Stimulated activated CD4-positive, alpha-beta T cell treated with anti-CD3 and anti-CD28 coated beads, Interleukin-4, amount 100 ng/mL, for 4 hours (primary cell): Measurements from ENCODE around the gene SMPD1.

Source experiments
- DNase-seq, 2 experiments: peaks; one replicate each; pipeline ENCODE4 v3.0.0-alpha.2; 2020

The SMPD1 gene

DNA sequence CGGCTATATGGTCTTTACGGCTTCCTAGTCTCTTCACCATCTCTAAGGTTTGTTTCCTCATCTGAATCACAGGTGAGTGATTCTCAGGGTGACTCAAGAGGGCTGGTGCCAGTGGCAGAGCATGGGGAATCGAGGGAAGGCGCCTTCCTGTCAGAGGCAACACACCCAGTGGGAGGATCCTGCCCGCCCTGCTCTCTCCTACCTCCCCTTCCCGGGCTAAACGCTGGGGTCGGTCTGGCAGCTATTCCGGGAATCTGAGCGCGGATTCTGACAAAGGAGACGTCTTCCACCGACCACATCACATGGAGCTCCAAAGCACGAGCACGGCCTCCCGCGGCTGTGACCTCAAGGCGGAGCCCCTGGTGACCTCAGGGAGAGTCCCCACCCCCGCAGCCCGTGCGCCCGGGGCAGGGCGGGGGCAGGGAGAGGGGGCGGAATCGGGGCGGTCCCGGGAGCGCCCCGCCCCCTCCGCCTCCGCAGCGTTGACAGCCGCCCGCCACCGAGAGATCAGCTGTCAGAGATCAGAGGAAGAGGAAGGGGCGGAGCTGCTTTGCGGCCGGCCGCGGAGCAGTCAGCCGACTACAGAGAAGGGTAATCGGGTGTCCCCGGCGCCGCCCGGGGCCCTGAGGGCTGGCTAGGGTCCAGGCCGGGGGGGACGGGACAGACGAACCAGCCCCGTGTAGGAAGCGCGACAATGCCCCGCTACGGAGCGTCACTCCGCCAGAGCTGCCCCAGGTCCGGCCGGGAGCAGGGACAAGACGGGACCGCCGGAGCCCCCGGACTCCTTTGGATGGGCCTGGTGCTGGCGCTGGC is at the start of gene SMPD1:
Gene SMPD1, plus strand, starts transcription at position 570 of the 813 bp plus-strand sequence. Its CDS starts 125 bp downstream, at position 695.
- peak; percentile 92 to 95 for DNase-seq

DNA sequence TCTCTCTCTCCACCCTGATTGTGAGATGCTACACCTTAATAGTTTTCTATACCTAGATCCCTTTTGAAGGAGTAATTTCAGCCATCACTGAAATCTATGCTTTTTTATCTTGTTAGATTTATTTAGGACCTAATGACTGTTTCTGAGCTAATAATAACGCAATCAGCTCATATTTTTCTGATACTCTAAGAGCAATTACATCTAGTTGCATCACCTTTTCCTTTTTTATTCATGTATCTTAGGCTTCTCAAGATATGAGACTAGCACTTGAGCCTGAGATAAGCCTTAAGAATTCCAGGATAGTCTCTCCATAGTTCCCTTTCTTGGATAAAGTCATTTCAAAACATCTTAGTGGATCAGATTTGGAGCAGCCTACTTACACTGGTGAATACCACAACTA is 44.9 kb upstream of the SMPD1 start:
- no peak for DNase-seq

DNA sequence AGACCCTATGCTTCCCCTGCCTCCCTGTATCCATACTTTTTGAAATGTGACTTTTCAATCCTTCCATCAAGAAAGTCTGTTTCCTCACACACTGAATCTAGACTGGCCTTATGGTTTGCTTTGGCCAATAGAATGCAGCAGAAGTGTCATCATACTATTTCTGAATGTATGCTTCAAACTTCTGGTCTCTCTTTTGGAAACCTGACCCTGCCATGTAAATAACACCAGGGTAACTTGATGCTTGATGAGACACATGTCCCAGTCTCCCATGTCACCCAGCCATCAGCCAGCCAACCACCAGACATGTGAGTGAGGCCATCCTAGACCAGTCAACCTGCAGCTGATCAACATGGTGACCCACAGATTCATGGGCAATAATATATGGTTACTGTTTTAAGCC is 40.2 kb upstream of the SMPD1 start:
- no peak for DNase-seq

DNA sequence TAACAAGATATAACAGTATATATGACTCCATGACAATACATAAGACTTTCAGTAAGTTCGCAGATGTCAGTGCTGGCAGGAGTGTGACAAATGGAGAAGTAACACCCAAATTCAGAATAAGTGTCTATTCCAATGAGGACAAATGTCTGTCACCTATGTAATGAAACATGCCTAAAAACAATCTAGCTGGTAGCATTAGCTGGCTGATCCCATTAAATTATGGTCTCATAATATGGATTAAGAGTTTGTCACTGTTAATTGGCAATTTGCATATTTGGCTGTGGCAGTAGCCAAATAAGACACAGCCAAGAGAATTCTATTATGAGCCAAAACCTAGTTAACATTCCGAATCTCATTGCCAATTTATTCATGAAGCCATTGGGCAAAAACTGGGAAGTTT is 39.8 kb upstream of the SMPD1 start:
- DNase-seq, result no peak

GRCh38 chr11:6351782-6352382 is 38.4 kb upstream of the SMPD1 start:
- no peak for DNase-seq

DNA sequence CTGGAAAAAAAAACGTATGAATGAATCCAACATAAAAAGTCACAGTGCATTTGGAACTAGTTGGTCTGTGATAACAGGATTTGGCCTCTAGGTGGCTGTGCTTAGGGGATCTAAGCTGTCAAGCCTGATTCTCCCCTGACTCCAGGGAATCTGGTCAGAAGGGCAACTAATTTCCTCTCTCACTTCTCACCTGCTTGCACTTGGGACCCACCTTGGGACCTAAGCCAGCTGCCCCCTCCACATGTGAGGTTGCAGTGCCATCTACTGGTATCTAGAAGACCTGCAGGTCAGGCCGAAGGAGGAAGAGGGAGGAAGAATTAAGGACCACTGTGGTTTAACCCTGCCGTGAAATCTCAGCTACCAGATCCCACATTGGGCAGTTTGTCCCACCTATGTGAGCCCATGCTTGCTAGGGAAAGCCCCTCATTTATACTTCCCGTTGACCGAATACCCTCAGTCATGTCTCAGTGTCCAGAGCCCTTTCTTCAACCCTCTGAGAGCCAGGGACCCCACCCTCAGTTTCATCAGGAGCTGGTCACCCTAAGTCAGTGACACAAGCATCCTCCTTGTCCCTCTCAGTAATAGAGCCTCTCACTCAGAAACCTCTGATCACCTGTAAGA is 36.8 kb upstream of the SMPD1 start:
- peak; percentile 36 for DNase-seq

DNA sequence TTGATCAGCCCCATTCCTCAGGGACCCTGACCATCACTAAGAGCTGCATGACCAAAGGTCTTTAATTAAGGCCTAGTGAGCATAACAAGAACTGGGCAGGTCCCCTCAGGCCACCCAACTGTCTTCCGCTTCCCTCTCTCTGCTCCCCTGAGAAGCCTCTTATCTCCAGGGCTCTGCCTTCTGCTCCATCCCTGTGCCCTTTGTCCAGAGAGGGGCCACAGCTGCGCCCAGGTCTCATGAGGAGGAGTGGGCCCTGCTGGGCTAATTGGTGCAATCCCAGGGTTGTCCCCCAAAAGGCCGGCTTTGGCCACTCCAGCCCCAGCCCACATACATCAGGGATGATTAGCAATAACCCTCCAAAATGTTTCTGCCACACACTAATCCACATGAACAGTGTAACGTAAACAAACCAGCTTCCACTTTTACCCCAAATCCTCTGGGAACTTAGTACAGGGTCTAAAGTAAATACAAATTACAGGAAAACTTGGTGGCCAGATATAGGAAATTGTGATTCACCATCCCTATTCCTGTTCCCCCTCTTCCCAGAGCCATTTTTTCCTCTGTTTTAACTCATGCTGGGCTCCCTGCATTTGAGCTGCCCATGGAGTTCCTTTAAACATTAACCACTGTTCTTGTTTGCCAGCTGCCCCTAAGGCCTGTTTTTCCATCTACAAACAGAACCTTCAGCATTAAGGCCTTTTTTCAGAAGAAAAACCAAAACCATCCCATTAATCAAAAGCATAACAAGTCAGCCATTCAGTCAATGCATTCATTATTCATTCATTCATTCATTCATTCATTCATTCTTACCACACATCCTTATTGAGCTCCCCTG is 35.4 kb upstream of the SMPD1 start:
- DNase-seq, result no peak

GRCh38 chr11:6356503-6357055 is 33.7 kb upstream of the SMPD1 start:
- no peak for DNase-seq

- DNase-seq, result no peak
Observed at GRCh38 chr11:6357222-6357621, 33.1 kb upstream of the SMPD1 start.

DNA sequence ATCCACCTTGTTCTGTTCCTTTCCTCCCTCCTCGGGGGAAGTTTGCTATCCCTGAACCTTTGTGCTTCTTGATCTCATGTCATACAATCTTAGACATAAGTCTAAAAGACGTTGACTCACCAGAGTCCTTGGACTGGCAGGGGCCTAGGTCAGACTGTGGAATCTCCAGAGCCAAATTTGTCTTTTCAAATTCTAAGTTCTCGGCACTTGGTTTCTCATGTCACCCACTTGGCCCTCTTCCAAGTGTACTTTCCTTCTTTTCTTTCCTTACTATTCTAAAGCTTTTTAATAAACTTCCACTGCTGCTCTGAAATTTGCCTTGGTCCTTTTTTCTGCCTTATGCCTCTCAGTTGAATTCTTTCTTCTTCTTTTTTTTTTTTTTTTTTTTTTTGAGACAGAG is 30.1 kb upstream of the SMPD1 start:
- DNase-seq, result no peak

GRCh38 chr11:6362185-6362872 is 27.9 kb upstream of the SMPD1 start:
- DNase-seq, result no peak

DNA sequence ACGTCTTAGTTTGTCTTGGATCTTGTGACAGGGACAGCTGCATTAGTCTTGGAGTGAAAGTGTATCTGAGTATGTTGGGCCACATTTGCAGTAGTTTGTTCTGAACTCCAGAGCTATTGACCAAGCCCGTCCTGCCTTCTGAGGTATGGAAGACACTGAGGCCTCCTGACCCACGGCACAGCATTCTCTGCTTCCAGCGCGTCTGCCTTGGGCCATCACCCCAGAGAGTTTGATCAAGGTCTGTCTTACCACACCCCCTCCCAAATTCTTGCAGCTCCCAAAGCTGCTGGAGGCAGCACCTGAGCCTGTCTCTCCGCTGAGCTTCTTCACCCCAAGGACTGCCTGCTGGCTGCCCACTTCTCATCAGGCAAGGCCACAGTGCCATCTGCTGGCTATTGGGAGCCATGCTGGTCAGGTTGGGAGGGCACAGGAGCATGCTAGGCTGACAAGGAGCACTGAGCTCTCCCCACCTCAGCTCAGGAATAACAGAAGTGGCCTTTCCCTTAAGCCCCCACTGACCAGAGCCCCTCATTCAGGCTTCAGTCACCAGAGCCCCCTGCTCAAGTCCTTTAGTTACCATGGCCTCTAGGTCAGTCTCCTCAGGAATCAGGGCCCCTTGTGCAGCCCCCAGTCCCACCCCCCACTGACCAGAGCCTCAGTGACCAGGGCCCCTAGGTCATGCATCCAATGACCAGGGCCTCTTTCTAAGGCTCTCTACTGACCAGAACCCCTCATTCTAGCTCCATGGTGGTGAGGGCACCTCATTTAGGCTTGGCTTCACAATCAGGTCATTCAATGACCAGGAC is 27.2 kb upstream of the SMPD1 start:
- peak; percentile 57 to 58 for DNase-seq

DNA sequence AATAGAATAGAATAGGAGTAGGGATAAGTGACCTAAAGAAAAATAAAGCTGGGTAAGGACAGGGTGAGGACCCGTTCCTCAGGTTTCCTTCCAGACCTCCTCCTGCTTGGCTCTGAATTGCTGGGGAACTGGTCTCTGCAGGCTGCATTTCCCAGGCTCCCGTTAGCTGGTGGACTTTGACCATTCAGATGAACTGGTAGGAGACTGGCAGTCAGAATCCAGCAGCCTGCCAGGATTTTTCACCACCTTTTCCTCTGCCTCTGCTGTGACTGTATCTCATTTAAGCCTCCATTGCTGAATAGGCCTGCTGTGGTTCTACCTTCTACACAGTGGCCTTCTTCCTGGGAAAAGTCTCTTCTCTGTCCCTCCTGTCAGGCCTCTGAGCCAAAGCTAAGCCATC is 24.6 kb upstream of the SMPD1 start:
- no peak for DNase-seq

DNA sequence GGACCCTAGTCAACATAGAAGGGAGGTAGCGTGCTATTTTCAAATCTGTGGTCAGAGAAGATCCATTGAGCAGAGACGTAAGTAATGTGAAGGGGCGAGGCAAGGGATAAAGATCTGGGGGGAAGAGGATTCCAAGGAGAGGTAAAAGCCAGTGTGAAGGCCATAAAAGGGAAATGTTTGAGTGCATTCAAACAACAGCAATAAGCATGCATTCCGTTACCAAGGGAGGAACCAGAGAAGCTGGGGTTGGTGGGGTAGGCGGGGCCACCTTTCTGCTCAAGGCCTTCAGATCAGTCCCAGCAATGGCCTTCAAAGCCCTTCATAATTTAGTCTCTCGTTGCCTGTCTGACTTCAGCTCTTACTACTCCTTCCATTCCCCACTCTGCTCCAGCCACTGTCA is 18.4 kb upstream of the SMPD1 start:
- no peak for DNase-seq

DNA sequence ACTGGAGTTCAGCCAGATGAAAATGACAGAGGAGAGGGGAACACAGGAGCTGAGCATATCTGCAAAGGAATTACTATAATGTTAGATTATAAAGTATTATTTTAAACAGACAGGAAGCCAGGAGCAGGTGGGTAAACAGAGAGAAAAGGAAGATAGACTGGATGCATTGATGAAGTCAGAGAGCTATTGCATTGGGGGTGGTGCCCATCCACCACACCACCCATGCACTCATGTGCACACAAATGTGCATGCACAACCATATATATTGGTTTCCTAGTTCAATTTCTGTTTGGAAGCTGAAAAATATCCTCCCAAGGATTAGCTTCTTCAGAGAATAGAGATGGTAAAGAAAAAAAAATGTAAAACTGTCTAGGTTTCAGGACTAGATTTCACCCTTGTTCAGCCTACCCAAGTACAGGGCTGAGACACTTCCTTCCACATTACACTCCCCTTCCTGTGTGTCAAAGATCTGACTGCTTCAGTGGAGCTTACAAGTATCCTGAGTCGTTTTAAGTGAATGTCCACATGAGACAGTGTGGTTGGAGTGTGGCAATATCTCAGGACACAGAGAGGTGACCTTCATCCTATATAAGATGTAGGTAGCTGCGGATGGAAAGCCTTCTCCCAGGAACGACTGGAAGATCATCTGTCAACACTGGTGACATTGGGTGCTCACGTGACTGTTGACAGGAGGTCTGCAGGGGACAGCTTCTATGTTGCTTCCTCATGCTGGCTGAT is 12.2 kb upstream of the SMPD1 start:
- DNase-seq, result no peak

DNA sequence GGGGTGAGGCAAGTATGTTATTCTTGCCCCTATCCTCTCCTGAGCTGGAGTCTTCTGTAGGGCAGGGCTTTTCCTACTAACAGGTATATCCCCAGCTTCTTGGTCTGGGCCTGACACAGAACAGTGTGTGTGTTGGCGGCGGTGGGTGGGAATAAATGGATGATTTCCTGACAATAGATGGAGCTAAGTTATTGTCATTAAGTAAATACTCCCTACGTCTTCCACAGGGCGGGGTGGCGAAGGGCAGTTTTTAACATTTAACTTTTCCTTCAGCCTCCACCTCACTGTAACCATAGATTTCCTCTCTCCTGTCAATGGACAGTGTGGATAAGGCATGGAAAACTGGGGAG is 11.7 kb upstream of the SMPD1 start:
- DNase-seq, result no peak

DNA sequence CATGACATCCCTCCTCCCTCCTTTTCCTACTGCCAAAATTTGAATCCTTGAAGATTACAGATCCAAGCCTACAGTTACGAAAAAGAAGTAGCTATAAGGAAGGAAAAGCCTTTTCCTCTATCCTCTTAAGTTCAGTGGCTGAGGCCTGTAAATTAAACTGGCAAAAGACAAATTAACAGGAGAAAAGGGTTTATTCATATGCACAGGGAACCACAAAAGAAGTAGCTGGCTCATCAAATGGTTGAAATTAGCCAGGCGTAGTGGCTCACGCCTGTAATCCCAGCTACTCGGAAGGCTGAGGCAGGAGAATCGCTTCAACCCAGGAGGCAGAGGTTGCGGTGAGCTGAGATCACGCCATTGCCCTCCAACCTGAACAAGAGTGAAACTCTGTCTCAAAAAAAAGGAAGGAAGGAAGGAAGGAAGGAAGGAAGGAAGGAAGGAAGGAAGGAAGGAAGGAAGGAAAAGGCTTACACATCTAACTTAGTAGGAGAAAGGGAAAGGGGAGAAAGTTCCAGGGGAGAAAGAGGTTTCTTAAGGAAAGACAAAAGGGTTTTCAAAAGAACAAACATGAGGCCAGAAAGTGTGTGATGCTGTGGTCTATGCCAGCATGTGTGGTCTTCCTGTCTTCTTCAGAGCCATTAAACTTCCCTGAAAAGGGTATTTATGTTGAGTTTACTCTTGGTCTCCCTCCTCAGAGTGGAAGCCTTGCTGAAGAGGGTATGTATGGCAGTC is 5.1 kb upstream of the SMPD1 start:
- DNase-seq, result no peak

DNA sequence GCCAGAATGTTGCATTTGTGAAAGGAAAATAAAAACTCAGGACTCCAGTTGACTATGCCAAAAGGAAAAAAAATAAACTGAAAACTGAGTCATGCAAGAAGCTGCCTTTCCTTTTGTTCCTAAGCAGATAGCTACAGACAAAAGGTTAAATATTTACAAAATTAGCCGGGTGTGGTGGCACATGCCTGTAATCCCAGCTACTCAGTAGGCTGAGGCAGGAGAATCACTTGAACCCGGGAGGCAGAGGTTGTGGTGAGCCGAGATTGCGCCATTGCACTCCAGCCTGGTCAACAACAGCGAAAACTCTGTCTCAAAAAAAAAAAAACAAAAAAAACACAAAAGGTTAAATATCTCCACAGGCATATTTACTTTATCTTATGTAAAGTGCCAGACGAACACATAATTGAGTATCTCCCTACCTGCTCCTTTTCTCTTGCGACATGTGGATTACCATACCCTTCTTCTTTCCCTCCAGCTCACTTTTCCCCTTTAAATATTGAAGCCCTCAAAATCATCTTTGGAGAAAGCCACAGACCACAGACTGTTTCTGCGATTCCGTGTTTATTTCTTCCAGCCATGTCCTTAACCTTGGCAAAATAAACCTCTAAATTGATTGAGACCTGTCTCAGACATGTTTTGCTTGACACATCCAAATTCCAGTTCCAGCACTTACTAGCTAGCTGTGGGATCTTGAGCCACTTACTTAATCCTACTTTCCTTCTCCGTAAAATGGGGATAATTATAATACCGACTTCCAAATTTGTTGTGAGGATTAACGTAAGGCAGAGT is 2.3 kb upstream of the SMPD1 start:
- no peak for DNase-seq

GRCh38 chr11:6388748-6389147 is 1.5 kb upstream of the SMPD1 start:
- no peak for DNase-seq
